CD1c-positive myeloid dendritic cell (primary cell): Measurements from ENCODE around the gene HOXC11.

Experiments
- DNase-seq: peaks from one replicate; pipeline ENCODE4 v3.0.0-alpha.2; 2016; ENCODE audit errors: extremely low spot score

The HOXC11 gene

GRCh38 chr12:53972722-53973235 lies at the start of gene HOXC11:
Gene HOXC11 (plus strand): TSS chr12:53973126. CDS start chr12:53973242, 116 bp downstream.
- no peak for DNase-seq

DNA sequence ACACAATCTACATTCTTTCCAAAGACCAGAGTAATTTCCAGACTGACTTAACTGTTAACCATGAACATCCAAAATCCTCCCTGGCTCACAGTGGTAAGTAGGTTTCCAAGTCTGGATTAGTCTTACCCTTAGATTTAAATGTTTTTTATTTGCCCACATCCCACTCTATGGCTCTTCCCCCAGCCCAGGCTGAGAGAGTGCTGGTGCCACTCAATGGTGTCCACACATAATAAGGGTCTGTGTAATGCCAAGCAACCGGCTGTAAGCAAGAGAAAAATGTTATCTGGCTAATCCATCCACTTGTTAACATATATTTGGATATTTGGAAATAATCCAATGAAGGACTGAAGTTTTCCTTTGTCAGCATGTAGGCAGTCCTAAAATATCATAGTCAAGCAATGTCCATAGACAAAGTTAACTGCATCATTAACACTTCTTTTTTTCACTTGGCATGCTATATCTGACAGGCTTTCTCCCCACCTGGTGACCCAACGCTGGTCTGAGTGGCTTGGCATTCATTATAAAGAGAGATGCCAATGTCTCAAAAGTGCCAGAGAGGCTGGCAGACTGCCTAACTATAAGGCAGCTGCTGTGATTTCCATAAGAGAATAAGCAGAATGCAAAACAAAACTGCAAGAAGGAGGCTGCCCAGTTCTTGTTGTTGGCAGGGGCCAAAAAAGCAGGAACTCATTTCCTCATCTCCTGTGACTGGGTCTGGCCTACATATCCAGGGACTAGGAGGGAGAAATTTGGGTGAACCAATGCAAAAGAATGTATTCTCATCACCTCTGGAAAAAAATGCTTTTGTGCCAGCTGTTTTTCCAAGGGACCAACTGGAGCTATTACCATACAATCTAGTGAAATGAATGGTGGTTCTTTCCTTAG lies 48.2 kb upstream of the HOXC11 start:
- DNase-seq: no peak

DNA sequence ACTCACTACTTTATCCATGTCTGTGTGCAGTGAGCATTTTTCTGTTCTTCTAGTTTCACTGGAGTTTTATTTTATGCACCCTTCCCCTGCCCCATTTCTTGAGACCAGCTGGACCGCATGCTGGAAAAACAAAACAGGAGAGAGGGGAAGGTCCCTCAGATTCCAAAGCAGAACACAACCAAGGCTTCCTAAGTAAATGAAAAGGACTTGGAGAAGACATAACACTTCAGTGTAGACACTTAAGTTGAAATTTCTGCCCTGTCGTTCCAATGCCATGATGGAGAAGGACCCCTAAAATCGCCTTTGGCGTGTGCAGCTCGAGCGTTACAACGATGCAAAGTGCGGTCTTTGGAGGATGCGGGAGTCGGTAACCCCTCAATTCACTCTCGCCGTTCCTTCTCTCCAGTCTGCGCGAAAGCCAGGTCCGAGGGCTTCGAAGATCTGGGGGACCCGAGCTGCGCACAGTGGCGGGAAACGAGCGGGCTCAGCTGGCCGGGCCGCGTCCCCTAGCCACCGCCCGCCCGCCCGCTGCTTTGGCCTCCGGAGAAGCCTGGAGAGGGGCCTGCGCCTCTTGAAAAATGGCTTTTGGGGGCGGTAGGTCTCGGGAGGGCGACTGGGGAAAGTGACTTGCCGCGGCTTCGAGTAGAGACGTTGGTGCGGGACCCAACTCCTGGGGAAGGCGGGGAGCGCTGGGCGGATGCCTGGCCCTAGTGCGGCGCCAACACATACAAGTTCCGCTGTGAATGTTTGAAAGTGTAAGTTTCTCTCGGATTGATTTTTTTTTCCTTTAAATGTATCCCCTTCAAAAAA lies 45.5 kb upstream of the HOXC11 start:
- no peak for DNase-seq

DNA sequence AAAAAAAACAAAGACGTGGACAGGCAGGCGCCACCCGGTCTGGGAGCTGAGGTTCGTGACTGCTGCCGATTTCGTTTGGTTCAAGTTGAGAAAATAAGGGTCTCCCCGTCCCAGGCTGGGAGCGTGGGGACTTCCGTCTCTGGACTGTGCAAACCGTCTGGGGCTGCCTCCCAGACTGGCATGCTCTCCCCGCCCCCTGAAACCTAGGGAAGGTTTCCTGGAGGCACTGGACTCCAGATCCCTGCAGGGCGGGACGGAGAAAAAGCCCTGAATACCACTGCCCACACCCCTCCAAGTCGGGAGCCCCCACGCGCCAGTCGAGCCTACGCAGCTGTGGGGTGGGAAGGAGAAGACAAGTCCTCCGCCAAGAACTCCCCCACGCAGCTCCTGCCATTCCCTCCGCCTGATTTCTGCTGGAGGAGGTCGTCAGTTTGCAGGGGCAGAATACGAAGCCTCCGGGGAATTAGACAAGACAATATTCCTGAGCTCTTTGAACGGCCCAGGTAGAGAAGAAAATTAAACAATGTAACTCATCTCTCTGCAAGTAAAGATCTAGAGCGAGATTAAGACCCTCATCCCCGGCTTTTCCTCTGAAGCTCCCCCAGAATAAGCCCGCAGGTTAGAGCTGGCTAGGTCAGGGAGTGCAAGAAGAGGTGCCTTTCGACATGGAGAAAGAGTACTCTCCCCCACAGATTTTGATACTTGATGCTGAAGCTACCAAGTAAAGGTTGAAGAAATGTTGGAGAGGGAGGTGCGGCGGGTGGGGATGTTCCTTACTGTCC lies 44.7 kb upstream of the HOXC11 start:
- DNase-seq: no peak

GRCh38 chr12:53929527-53929926 lies 43.4 kb upstream of the HOXC11 start:
- no peak for DNase-seq

DNA sequence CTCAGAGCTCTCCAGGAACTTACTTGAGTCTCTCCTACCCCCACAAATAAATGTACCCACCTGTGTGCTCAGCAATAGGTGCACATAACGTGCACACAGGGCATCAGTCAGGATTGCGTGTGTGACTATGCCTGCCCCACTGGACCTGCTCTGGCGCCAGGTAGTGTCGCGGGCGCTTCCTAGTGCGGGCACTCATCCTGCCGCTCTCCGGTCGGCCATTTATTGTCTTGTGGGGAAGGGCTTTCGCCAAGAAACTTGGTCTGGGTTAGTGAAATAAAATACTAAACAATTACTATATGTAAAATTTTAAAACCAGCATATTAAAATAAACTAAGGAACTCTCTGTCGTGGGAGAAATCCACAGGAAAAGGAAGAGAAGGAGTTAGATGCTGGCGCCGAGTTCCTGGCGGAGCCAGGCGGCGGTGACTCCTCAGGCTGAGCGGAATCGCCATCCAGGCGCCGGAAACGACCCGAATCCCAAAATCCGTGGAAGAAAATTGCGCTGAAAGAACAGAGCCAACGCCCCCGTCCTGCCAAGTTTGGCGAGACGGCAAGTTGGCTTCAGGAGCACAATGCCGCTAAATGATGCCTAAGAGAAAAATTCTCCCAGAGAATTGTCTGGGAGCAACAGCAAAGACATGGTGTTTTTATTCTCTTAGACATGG lies 42.2 kb upstream of the HOXC11 start:
- no peak for DNase-seq

- no peak for DNase-seq
Observed at GRCh38 chr12:53931844-53932581, 40.9 kb upstream of the HOXC11 start.

- no peak for DNase-seq
Observed at GRCh38 chr12:53932915-53933314, 40.0 kb upstream of the HOXC11 start.

GRCh38 chr12:53935383-53936341 lies 37.3 kb upstream of the HOXC11 start:
- DNase-seq: no peak

DNA sequence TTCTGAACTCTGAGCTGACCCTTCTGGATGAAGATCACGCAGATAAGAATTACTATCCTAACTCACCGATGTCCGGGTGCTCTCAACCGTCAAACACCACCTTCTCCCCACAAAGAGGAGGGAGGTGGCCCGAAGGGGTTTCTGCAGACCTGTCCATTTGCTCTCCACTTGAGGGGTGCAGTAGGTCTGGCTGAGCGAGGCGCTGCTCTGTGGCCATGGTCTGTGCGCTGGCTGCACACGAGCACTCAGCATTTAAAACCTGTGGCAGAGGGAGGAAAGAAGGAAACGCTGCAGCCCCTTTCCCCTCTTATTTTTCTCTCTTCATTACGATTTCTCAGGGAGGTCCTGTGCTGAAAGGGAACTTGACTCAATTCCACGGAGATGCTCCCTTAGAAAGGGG lies 35.8 kb upstream of the HOXC11 start:
- DNase-seq: no peak

GRCh38 chr12:53937596-53938325 lies 35.2 kb upstream of the HOXC11 start:
- DNase-seq: no peak

- peak; percentile 8 for DNase-seq
Observed at GRCh38 chr12:53938326-53939140, 34.4 kb upstream of the HOXC11 start, which contains the start of gene HOXC13. Gene HOXC13 (plus strand): TSS chr12:53938831. CDS start chr12:53938907, 76 bp downstream.

- DNase-seq: no peak
Observed at GRCh38 chr12:53939141-53940108, 33.5 kb upstream of the HOXC11 start.

DNA sequence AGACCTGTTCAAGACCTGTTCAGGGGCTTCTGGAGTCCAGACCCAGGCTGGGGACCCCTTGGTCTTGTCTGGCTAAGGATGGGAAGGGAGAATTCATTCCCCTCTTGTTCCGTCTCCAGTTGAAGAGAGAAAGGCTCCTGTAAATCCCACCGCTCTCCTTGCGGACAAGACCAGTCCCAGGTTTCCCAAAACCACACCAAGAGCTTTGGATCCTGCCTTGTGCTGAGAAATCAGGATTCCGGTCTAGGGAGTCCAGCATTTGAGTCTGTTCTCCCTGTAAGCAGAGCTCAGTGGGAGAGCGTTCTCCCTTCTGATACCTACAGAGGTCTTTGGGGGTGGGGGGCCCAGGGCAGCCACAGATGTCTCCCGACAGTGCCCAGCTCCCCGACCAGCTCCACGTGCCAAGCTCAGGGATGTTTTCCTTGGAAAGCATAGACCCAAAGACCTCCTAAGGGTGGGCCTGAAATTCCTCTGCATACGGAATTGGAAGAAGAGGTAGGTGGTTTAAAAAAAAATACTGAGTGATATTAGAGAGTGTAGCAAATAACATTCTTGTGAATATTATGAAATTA lies 32.4 kb upstream of the HOXC11 start:
- no peak for DNase-seq

- no peak for DNase-seq
Observed at GRCh38 chr12:53941187-53941586, 31.7 kb upstream of the HOXC11 start.

DNA sequence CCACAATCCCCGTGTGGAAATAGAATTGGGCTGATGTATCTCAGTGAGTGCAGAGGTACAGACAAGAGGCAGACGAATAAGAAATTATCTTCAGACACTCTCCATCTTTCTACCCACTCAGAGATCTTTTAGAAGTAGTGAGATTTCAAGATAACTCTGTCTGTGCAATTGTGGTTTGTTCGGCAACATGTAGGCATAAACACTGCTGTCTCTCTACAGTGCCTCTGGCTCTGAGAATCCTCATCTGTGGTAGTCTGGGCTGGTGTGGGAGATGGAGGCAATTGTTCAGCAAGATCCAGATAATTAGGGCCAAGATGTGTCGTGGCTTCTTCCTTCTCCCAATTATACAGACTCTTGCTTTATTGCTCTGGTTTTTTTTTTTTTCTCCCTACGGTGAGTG lies 31.2 kb upstream of the HOXC11 start:
- DNase-seq: no peak
